Liver (tissue), 9 donors: ENCODE results near the gene CDH23. TPM values are rescaled to one million over a fixed set of nuclear protein-coding genes. Genes with fewer than 3 reads are reported as not detected.

Source experiments
- DNase-seq: peaks from one replicate; pipeline ENCODE4 v3.0.0-alpha.2; 2017; ENCODE audit warnings: low spot score
- H3K27ac ChIP-seq, 2 donors: one replicate each; pipeline ENCODE4 v1.7.0; 2013; ENCODE audit warnings: inconsistent platforms in 2 of 2, low read length in 2 of 2, control low read depth in 1 of 2, low read depth in 1 of 2, mild to moderate bottlenecking in 1 of 2
- H3K27me3 ChIP-seq, 4 donors: one replicate each; pipeline versions ENCODE4 v1.6.1 to v1.7.0; 2013; ENCODE audit warnings: low read length in 3 of 4, inconsistent platforms in 1 of 4, mild to moderate bottlenecking in 1 of 4, moderate library complexity in 1 of 4; ENCODE audit not compliant: control insufficient read depth in 4 of 4, insufficient read depth in 4 of 4
- H3K36me3 ChIP-seq, 4 donors: one replicate each; pipeline versions ENCODE4 v1.6.1 to v1.7.0; 2013; ENCODE audit warnings: low read length in 3 of 4, mild to moderate bottlenecking in 3 of 4, low read depth in 1 of 4, moderate library complexity in 1 of 4; ENCODE audit not compliant: control insufficient read depth in 4 of 4, insufficient read depth in 3 of 4
- H3K4me1 ChIP-seq, 4 donors: one replicate each; pipeline versions ENCODE4 v1.6.1 to v1.7.0; 2013; ENCODE audit warnings: low read length in 3 of 4, mild to moderate bottlenecking in 3 of 4, moderate library complexity in 1 of 4; ENCODE audit not compliant: control insufficient read depth in 4 of 4, insufficient read depth in 4 of 4
- H3K4me3 ChIP-seq, 3 donors: one replicate each; pipeline versions ENCODE4 v1.6.1 to v1.7.0; 2013; ENCODE audit warnings: low read length in 3 of 3, control low read depth in 1 of 3, low read depth in 1 of 3, mild to moderate bottlenecking in 1 of 3
- H3K9ac ChIP-seq, 2 donors: one replicate each; pipeline ENCODE4 v1.7.0; 2013; ENCODE audit warnings: low read length in 2 of 2, mild to moderate bottlenecking in 2 of 2, moderate library complexity in 2 of 2, control low read depth in 1 of 2, low read depth in 1 of 2
- H3K9me3 ChIP-seq, 4 donors: one replicate each; pipeline versions ENCODE4 v1.6.1 to v1.7.0; 2013; ENCODE audit warnings: low read length in 3 of 4; ENCODE audit not compliant: control insufficient read depth in 4 of 4
- ATF3 ChIP-seq: IDR thresholded peaks from 2 replicates; pipeline ENCODE4 v1.6.1; 2016; ENCODE audit warnings: antibody characterized with exemption
- CTCF ChIP-seq: fragments of 150-350 bp; IDR thresholded peaks from 2 replicates; pipeline ENCODE4 v1.5.1; 2017; ENCODE audit warnings: improper control_type of control experiment, low read depth, low read length; ENCODE audit not compliant: missing input control
- EGR1 ChIP-seq, 2 donors: IDR thresholded peaks; 2 replicates each; pipeline ENCODE4 v1.6.1; 2016 to 2018; ENCODE audit warnings: antibody characterized with exemption in 2 of 2, low read depth in 2 of 2
- FOXA1 ChIP-seq: IDR thresholded peaks from 2 replicates; pipeline ENCODE4 v1.6.1; 2016; ENCODE audit warnings: antibody characterized with exemption
- FOXA2 ChIP-seq: IDR thresholded peaks from 2 replicates; pipeline ENCODE4 v1.6.1; 2016; ENCODE audit warnings: antibody characterized with exemption
- GABPA ChIP-seq, 2 donors: IDR thresholded peaks in 1 of 2; conservative IDR thresholded peaks in 1 of 2; 2 replicates each; pipeline ENCODE4 v1.6.1; 2016; ENCODE audit warnings: antibody characterized with exemption in 2 of 2, mild to moderate bottlenecking in 1 of 2, moderate library complexity in 1 of 2
- HNF4A ChIP-seq, 2 donors: conservative IDR thresholded peaks; 2 replicates each; pipeline ENCODE4 v1.6.1; 2016; ENCODE audit warnings: antibody characterized with exemption in 2 of 2, mild to moderate bottlenecking in 2 of 2
- HNF4G ChIP-seq: IDR thresholded peaks from 2 replicates; pipeline ENCODE4 v1.6.1; 2016; ENCODE audit warnings: antibody characterized with exemption
- JUND ChIP-seq, 2 donors: IDR thresholded peaks; 2 replicates each; pipeline ENCODE4 v1.6.1; 2016; ENCODE audit warnings: antibody characterized with exemption in 2 of 2
- MAX ChIP-seq: IDR thresholded peaks from 2 replicates; pipeline ENCODE4 v1.6.1; 2016; ENCODE audit warnings: antibody characterized with exemption
- NR2F2 ChIP-seq: IDR thresholded peaks from 2 replicates; pipeline ENCODE4 v1.6.1; 2016; ENCODE audit warnings: antibody characterized with exemption
- RAD21 ChIP-seq, 2 donors: IDR thresholded peaks; 2 replicates each; pipeline ENCODE4 v1.6.1; 2016; ENCODE audit warnings: antibody characterized with exemption in 2 of 2, mild to moderate bottlenecking in 2 of 2
- REST ChIP-seq: IDR thresholded peaks from 2 replicates; pipeline ENCODE4 v1.6.1; 2016; ENCODE audit warnings: antibody characterized with exemption, mild to moderate bottlenecking
- RXRA ChIP-seq, 2 donors: IDR thresholded peaks; 2 replicates each; pipeline ENCODE4 v1.6.1; 2017 to 2018; ENCODE audit warnings: antibody characterized with exemption in 2 of 2, mild to moderate bottlenecking in 1 of 2
- SP1 ChIP-seq: IDR thresholded peaks from 2 replicates; pipeline ENCODE4 v1.6.1; 2018; ENCODE audit warnings: antibody characterized with exemption, mild to moderate bottlenecking
- TAF1 ChIP-seq: conservative IDR thresholded peaks from 2 replicates; pipeline ENCODE4 v1.6.1; 2016; ENCODE audit warnings: antibody characterized with exemption, mild to moderate bottlenecking
- YY1 ChIP-seq: IDR thresholded peaks from 2 replicates; pipeline ENCODE4 v1.6.1; 2016; ENCODE audit warnings: antibody characterized with exemption, mild to moderate bottlenecking
- ZBTB33 ChIP-seq: IDR thresholded peaks from 2 replicates; pipeline ENCODE4 v1.6.1; 2016; ENCODE audit warnings: antibody characterized with exemption
- WGBS: extraction: QIAGEN DNeasy Blood & Tissue Kit; methylation state at CpG from one replicate; pipeline ENCODE4 v1.1.7; 2013; 5-methylcytosine and 5-hydroxymethylcytosine counted together
- polyA plus RNA-seq, 2 donors: library from polyadenylated mRNA; stranded (reverse) in 1 of 2; unstranded in 1 of 2; fragments of 200-250 nt in 1 of 2; fragments of >200 nt in 1 of 2; fragmentation: Nextera tagmentation in 1 of 2; extraction: Ambion mirVana in 1 of 2; gene quantifications; one replicate each; pipeline versions ENCODE4 v1.2.1 to v1.2.3, GENCODE V29; 2013 to 2015
- total RNA-seq, 2 donors: library from RNA; depleted of rRNA; stranded (reverse); fragments of >200 nt; gene quantifications; one replicate each; pipeline ENCODE4 v1.2.3, GENCODE V29; 2014
- donor health status: healthy.
- donor health status: healthy.
- donor health status: healthy.
- donor health status: healthy.
- donor health status: healthy.

CDH23 gene
- total and polyA plus RNA-seq, 4 donors = 1.5 to 4.7 (median 3.4) TPM

- no peak overlapping the region for H3K27ac ChIP-seq
- H3K4me3 ChIP-seq = no peak overlapping the region
- H3K36me3 ChIP-seq = no peaks in the 10 kb centered on the region
- no peak overlapping the region for H3K9ac ChIP-seq
- no peak for DNase-seq
- peaks cover 0 to 3% (median 0%) of the 10 kb centered on the region in 4 donors for H3K4me1 ChIP-seq
- no peaks in the 10 kb centered on the region for H3K9me3 ChIP-seq
- 91% methylated on average over 17 of the region's 17 CpGs for WGBS
- TF ChIP-seq HNF4A (conservative IDR thresholded peaks at IDR 0.05) (no peak), HNF4G (no peak), NR2F2 (no peak)
- H3K27me3 ChIP-seq = no peaks in the 10 kb centered on the region
Observed at GRCh38 chr10:71783917-71784678, 387.4 kb downstream of the CDH23 start.

- Histone ChIP-seq H3K4me3 (no peak overlapping the region), H3K9me3 (no peaks in the 10 kb centered on the region), H3K27me3 (no peaks in the 10 kb centered on the region), H3K36me3 (no peaks in the 10 kb centered on the region), H3K4me1 (peaks cover 0 to 3% (median 0%) of the 10 kb centered on the region in 4 donors), H3K9ac (no peak overlapping the region), H3K27ac (no peak overlapping the region)
- no peak for TF ChIP-seq CTCF
- TF ChIP-seq NR2F2 = no peak
- no peak for TF ChIP-seq ZBTB33
- no peak for TF ChIP-seq EGR1 (IDR thresholded peaks at IDR 0.05; ENCODE audit: low read depth in 2 of 2)
- no peak for TF ChIP-seq JUND (IDR thresholded peaks at IDR 0.05)
- no peak for TF ChIP-seq RXRA (IDR thresholded peaks at IDR 0.05)
- TF ChIP-seq HNF4A (conservative IDR thresholded peaks at IDR 0.05) = no peak
- TF ChIP-seq GABPA (IDR thresholded peaks at IDR 0.05 in 1 of 2, conservative IDR thresholded peaks at IDR 0.05 in 1 of 2) = no peak
- no peak for TF ChIP-seq FOXA1
- TF ChIP-seq MAX = no peak
- TF ChIP-seq ATF3 = no peak
- no peak for TF ChIP-seq HNF4G
- no peak for TF ChIP-seq YY1
- TF ChIP-seq REST = no peak
- TF ChIP-seq FOXA2 = no peak
- TF ChIP-seq TAF1 = no peak
- TF ChIP-seq RAD21 (IDR thresholded peaks at IDR 0.05) = no peak
- no peak for TF ChIP-seq SP1
- DNase-seq = no peak
- WGBS = 94% methylated on average over 18 of the region's 18 CpGs
Observed at GRCh38 chr10:71784679-71785272, 388.1 kb downstream of the CDH23 start.
